DND-41 (cell line): ENCODE data around the gene CEP104.

Experiments
- EZH2 ChIP-seq: IDR thresholded peaks from 3 replicates; pipeline ENCODE4 v1.6.1; 2012; ENCODE audit warnings: borderline replicate concordance, low read depth, mild to moderate bottlenecking, moderate library complexity, low read length, inconsistent platforms; ENCODE audit not compliant: severe bottlenecking
- TF ChIP-seq, protein P1 (sequence below): IDR thresholded peaks from 2 replicates; pipeline ENCODE4 v1.5.1; 2012; ENCODE audit warnings: borderline replicate concordance, low read length, moderate library complexity, mild to moderate bottlenecking; ENCODE audit not compliant: poor library complexity, severe bottlenecking; ENCODE audit errors: extremely low read depth

DNA sequence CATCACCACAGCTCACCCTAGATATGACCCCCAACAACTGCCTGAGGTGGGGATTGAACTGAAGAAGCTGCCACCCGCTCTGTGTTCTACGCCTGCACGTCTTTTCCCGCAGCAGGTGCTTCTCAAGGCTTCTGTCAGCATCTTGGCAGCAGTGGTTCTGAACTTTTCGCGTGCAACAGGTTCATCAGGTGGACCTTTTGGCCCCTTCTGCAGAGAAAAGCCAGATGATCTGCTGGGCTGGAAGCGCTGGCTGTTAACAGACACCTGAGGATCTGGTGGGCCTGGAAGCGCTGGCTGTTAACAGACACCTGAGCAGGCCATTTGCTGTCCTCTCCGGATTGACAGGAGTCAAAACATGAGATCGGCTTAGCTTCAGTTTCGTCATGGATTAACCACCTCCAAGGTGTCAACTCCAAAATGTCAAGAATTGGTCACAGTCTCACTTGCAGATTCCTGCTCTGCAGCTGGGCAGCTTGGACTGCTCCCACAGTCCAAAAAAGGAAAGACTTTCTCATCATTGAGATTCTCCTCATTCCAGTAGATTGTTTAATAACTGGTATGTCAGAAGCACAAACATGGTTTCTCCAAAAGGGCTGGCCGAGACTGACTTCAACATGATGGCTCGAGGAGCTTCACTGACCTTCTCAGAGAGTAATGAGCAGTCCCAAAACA, 38.4 kb upstream of the CEP104 start:
- TF ChIP-seq, protein P1, sequence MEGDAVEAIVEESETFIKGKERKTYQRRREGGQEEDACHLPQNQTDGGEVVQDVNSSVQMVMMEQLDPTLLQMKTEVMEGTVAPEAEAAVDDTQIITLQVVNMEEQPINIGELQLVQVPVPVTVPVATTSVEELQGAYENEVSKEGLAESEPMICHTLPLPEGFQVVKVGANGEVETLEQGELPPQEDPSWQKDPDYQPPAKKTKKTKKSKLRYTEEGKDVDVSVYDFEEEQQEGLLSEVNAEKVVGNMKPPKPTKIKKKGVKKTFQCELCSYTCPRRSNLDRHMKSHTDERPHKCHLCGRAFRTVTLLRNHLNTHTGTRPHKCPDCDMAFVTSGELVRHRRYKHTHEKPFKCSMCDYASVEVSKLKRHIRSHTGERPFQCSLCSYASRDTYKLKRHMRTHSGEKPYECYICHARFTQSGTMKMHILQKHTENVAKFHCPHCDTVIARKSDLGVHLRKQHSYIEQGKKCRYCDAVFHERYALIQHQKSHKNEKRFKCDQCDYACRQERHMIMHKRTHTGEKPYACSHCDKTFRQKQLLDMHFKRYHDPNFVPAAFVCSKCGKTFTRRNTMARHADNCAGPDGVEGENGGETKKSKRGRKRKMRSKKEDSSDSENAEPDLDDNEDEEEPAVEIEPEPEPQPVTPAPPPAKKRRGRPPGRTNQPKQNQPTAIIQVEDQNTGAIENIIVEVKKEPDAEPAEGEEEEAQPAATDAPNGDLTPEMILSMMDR = no peak
- TF ChIP-seq EZH2 = no peak
